Measurements from ENCODE around the gene TTC4.
A peak's percentile ranks its signal among the peaks of the same experiment; 100 is the strongest.
"Not testable (repeated sequence)": the region's sequence is repeated elsewhere in the genome, so short reads cannot be mapped to it uniquely, and the experiment has no call there.

TTC4 gene

DNA sequence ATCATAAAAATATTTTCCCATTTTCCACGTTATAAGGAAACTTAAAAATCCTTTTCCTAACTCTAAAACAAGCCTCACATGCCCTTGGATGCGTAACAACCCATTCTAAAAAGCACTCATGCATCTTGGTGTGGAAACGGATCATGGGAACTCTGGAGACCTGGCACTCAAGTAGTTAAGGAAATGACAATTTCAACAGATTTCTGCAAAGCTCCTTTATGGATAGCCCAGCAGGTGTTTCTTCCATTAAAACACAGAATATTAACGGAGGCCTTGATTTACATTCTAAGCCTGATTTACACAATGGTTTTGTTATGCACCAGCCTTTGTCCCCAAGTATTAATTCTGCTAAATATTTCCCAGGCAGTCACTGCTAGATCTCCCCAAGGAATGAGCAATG, 35.8 kb downstream of the TTC4 start:
- no peak for DNase-seq

DNA sequence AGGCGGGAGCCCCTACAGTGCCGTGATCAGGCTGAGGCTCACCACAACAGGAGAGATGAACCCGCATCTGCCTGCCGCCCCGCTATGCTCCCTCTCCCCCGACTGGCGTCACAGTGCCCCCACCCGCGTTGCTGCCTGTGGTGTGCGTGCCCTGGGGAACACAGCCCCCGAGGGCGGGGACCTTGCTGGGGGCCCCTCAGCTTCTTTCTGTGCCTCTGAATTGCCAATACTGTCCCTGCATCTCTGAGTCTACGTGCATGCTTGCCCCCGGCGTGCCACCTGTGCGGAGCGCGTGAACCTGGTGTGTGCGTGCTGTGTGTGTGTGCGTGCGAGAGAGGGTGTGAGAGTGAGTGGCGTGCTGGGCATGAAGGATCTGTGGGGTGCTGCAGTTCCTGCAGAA, 38.4 kb downstream of the TTC4 start:
- DNase-seq = no peak

DNA sequence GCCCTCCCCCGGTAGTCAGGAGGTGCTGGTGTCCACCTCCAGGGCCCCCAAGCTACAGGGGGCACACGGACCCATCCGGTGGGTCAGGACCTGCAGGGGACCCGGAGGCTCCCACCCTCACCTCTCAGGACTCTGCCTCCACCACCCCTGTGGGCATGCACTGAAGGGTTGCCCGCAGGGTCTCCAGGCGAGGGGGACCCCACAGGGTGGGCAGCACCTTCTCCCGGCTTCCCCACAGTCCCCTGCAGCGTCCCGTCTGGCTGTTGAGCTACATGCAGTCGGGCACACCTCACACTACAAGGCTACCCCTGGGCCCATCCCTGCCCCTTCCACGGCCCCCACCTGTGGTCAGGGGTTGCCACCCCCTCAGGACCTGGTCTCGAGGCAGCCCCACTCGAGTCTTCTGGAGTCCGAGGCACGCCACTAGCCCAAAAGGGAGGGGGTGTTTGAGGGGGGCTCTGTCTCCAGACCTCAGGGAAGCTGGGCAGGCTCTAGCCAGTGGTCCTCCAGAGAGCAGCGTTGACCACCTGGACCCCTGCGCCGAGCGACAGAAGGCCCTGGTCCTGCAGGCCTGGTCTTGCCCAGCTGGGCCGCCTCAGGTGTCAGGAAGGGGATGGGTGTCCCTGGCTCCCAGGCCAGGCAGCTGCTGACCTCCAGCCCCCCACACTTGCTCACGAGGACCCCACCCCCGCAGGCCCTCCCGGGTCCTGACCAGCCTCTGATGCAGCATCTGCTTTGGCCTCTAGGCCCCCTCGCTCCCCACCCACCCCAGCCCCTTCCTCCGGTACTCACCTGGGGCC, 39.0 kb downstream of the TTC4 start:
- DNase-seq = no peak

DNA sequence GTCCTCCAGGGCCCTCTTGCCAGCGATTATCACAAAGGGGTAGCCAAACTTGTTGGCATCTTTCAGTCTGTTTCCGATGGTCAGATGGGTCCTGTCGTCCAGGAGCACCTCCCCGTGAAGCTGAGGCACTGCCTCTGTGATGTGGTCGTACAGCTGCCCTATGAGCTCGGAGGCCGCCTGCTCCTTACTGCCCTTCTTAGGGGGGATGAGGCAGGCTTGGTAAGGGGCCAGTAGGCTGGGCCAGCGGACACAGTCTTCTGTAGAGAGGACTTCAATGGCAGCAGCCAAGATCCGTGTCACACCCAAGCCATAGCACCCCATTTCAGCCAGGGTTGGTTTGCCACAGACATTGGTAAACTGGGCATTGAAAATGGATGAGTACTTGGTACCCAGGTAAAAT, 42.2 kb downstream of the TTC4 start:
- no peak for DNase-seq

DNA sequence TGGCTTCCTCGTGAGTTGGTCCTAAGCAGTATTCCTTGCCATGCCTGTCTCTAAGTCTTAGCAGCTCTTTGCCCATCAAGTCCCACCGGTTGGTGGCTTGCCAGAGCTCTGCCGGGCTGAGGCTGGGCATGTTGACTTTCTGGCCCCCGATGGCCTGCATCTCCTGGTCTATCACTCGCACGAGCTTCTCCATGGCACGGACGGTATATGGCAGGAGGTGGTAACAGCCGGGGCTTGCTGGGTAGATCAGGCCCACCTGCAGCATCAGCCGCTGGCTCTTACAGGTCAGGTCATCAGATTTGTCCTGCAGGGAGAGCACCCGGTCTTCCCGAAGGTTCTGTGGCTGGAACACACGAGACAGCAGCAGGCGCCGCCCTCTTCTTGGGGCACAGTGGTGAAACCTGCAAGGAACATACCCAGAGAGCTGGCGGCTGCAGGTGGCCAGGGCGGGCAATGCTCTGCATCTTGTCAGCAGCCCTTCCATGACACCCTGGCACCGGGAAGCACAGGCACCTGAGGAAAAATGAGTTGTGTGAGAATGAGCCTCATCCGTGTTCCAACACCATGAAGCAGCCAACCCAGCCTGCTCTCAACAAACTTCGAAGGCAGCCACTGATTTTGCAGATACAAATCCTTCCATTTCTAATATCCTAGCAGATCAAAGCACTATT, 43.2 kb downstream of the TTC4 start:
- no peak for DNase-seq

DNA sequence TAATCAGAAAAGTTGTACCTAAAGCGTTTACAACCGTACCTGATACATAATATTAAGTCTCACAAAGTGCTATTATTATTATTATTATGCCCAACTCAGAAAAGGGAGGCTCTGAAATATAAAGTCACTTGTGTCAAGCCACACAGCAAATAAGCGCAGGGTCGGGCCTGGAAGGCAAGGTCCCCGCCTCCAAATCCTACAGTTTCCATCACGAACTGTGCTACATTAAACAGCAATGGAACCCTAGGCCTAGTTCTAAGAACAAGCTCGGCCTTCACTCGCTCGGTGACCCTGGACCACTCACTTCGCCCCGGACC, 48.1 kb downstream of the TTC4 start:
- DNase-seq = no peak

DNA sequence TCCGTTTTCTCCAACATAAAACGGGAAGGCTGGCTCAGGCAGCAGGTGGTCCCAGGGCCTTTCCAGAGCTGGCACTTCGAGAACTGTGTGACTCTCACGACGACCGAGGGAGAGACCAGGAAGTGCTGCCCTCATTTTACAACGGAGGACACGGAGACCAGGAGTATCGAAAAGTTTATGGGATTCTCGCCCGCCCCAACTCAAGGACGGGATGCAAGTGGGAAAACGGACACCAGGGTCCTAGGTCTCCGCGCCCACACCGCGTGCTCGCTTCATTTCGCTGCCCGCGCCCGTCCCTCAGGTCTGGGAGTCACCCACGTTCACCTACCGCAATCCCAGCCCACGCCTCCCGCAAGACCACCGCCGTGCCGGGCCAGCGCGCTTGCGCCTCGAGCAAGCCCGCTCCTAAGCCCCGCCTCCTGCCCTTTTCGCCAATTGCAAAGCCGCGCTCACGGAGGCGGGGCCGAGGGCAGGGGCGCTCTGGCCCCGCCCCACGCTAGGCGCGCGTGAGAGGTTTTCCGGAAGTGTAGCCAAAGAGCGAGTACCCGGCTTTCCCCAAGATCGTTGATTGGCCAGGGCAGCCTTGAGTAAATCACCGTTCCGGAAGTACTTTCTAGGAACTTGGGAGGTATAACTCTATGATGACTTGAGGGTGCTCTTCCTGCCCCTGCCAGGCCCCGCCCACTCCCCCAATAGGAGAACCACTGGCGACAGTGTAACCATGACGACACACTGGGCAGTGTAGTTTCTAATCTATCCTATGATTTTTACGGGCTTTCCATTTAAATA, 48.7 kb downstream of the TTC4 start, which contains the start of gene PARS2:
TSS of gene PARS2 (minus strand) at position 391 of the 789 bp plus-strand sequence. CDS start 5,362 bp downstream, outside the sequence.
- peak; percentile 98 for DNase-seq

DNA sequence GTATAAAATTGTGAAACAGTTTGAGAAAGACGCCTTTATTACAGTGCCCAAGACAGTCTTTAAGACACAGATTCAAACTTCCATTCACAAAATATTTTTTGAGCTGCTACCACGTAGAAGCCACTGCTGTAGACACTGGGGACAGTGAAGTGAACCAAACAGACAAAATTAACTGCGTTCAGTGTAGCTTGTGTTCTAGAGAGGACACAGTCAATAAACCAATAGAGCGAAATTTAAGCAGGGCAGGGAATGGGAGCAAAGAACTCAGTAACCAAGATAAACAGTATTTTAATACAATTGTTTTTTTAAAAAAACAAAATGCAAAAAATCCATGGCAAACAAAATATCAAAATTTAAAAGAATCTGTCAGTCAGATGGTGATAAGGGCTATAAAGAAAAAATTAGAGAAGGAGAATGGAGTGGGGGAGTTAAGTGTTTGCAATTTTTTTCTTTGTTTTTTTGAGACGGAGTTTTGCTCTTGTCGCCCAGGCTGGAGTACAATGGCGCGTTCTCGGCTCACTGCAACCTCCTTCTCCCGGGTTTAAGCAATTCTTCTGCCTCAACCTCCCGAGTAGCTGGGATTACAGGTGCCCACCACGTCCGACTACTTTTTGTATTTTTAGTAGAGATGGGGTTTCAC, 49.4 kb downstream of the TTC4 start:
- no peak for DNase-seq

DNA sequence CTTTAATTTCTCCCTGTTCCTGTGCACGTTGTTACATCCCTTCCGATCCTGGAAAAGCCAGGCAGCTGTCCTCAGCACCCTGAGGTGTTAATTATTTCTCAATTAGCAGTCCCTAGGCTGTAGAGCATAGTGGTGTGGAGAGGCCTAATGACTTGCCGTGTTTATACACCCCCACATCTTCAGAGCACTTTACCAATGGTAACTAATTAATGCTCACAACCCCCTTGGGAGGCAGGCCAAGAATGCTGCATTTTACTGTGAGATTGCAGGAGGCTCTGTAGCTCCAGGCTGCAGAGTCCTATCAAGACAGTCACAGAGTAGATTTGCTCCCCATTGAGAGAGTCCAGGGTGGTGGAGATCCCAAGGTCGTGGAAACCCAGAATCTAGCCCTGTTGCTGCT, 51.1 kb downstream of the TTC4 start:
- no peak for DNase-seq

DNA sequence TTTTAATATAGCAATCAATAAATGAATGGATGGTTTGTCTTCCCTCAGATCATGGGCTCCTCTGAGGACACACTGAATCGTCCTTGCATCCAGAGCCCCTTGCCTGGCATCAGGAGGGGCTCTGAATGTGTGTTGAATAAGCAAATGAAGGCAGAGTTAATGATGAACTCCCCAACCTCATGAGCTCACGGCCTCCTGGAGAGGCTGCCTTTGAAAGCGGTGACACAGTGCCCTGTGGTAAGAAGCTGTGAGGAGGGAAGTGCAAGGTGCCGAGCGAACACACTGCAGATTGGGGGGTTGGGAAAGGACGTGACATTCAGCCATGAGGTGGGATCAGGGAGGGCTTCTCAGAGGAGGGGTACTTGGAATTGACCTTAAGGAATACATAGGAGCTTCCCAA, 51.9 kb downstream of the TTC4 start:
- DNase-seq = no peak

DNA sequence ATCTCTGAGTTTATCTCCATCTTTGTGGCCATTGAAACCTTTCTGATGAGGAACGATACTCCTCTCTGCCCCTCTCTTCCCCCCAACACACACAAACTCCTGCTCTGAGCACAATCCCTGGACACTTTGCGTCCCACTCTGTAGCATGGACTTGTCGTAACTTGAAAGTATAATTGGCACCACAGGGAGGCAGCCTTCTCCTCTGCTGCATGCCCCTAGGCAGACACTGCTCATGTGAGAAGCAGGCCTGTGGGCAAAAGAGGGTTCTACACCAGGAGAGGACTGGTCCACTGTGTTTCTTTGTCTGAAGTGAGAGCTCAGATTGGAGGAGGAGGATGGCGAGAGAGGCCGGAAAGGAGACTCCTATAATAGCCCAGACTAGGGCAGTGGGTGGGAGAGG, 52.4 kb downstream of the TTC4 start:
- no peak for DNase-seq

DNA sequence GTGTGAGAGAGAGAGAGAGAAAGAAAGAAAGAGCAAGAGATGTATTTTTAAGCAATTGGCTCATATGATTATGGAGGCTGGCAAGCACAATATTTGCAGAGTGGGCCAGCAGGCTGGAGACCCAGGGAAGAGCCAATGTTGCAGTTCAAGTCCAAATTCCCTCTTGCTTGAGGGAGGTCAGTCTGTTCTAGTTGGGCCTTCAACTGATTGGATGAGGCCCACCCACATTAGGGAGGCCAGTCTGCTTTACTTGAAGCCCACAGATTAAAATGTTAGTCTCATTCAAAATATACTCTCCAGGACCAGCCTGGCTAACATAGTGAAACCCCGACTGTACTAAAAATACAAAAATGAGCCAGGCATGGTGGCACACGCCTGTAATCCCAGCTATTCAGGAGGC, 57.3 kb downstream of the TTC4 start:
- DNase-seq = no peak

DNA sequence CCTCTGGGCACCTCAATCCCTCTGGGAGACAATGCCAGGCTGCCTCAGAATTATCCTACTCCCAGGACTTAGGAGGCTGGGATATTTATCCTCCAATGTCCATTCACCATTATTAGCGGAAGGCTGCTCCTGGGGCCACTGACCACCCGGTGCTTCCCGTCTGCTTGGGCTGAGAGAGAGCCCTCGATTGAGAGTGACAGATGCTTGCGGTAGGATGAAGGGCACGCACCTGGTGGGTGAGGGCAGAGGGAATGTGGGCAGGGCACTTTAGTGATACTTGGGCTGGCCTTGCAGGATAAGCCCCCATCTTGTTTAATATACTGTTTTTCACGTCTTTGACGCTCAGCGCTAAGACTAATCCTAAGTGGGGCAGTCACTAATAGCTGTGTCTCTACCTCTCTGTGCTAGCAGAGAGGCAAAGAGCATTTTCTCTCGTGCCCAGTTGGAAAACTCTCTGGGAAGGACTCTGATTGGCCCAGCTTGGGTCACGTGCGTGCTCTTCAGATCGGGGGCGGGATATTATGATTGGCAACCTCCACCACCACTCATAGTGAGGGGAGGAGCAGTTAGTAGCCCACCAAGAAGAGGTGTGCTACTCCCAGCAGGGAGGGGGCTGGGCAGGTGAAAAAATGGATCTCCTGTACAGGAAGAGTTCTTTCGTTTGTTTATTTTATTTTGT, 59.3 kb downstream of the TTC4 start:
- no peak for DNase-seq

DNA sequence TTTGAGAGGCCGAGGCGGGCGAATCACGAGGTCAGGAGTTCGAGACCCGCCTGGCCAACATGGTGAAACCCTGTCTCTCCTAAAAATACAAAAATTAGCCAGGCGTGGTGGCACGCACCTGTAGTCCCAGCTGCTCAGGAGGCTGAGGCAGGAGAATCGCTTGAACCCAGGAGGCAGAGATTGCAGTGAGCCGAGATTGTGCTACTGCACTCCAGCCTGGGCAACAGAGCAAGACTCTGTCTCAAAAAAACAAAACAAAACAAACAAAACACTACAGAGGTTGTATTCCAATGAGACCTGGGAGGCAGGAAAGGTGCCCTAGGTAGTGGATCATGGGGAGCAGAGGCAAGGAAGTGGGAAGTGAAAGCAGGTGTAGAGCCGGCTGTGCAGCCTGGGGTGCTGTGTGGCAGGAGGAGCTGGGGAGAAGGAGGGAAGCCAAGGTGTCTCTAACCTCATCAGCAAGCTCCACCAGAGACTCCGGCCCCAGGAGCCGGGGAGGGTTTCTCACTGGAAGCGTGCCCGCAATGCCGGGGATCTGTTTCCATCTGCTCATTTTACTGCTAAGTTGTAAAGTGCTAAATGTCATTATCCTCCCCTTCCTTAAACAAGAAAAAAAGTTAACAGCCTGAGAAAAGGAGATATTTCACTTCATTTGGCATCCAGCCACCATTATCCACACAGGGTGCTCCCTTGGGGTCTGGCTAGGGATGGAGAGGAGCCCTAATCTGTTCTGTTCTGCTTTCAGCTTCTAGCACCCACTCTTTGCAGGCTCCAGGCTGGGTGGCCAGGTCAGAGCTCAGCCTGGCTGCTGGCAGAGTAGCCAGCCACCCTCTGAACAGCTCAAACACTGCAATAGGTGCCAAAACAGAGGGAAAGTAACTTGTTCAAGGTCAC, 60.4 kb downstream of the TTC4 start:
- DNase-seq = not testable (repeated sequence)

DNA sequence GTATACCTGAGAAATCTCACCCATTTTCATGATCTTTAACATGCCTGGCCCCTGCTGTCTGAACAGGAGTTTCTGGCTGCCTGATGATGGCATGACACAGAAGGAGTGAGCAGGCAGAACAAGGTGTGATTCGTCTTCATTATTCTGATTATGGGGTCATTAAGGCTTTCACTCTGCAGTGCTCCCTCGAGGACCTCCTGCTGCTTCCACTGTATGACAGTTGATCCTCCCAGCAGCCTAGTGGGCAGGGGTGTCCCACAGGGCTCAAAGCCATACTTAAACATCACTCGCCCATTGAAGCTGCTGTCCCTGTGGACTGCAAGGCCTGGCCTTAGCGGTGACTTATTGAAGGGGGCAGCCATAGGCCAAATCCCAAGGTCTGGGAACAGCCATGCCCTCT, 61.4 kb downstream of the TTC4 start:
- no peak for DNase-seq

DNA sequence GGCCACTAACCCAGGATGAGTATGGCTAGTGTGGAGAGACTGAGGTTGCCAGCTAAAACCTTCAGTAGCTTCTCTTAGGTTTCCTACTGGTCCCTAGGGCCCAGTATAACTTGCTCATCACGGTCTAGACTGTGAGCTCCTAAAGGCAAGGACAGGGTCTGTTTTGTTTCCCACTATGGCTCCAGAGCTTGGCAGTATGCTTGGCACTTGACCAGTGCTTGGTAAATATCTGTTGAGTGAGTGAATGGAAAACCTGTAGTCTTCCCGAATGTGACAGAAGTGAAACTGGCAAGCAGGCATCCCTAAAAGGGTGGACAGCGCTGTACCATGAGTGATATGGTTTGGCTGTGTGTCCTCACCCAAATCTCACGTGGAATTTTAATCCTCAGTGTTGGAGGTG, 61.8 kb downstream of the TTC4 start:
- DNase-seq = no peak

DNA sequence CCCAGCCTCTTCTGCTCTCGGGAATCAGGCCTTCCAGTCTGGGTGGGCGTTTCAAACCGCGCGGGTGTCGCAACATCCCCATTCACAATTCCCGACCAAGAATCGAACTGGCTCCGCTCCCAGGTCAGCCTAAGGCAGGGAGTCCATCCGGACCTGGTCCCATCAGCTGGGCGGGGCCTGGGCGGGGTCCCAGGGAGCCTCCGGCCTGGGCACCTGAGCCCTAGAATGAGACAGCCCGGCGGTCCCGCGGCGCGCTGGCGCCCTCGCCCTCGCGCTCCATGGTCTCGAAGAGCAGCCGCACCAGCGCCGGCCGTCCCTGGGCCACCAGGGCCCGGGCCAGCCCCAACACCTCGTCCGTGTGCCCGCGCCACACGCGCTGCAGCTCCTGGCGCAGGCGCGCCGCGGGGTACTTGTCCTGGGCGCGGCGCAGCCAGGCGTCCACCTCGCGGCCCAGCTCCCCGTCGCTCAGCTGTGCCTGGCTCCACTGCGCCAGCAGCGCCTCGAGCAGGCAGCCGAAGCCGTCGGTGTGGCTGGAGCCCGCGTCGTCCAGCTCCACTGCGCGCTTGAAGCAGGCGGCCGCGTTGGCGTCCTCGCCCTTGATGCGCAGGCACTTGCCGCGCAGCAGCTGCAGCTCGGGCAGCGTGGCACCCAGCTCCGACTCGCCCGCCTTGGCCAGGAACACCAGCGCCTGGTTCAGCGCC, 65.5 kb downstream of the TTC4 start:
- no peak for DNase-seq

DNA sequence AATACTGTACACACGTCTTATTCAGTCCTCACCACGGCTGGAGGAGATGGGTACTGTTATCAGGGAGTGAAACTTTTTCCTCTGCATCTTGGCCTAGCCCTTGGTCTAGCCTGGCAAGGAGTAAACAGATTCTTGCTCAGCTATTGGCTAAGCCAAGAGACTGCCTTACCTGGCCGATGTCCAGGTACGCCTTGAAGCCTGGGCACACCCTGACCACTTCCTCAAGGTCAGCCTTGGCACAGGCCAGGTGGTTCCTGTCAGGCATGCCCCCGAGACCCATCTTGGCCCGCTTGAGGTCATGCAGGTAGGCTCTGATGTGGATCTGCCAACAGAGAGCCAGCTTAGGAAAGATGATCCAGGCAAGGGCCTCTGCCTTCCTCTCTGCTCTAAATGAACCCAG, 66.5 kb downstream of the TTC4 start:
- no peak for DNase-seq

DNA sequence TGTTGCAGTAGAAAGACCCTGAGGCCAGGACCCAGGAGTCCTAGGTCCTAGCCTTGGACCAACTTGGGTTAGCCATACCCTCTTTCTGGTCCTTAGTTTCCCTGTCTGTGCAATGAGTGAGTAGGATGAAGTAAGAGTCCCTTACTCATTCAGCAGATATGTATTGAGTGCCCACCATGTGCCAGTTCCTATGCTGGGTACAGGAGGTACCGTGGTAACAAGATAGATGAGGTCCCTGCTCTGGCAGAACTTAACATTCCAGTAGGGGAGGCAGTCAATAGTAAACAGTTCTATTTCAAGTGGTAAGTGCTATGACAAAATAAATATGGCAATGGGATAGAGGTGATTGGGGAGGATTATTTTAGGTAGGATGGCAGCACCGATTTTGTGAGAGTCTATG, 66.9 kb downstream of the TTC4 start:
- no peak for DNase-seq

DNA sequence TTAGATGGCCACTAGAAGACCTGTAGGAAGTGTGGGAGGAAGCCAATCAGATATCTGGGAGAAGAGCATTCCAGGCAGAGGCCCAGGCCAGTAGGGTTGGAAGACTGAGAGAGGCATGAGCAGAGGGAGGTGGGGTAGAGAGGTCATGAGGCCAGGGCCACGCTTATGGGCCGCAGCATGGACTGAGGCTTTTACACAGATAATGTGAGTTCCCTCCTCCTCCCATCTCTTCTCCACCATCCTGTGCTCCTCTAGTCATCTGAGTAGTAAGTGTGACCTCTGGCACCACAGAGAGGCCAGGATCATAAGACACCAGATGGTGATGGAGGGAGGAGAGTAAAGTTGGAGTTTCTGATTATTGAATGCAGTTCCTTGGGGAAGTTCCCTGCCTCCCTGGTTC, 68.4 kb downstream of the TTC4 start:
- DNase-seq = no peak

DNA sequence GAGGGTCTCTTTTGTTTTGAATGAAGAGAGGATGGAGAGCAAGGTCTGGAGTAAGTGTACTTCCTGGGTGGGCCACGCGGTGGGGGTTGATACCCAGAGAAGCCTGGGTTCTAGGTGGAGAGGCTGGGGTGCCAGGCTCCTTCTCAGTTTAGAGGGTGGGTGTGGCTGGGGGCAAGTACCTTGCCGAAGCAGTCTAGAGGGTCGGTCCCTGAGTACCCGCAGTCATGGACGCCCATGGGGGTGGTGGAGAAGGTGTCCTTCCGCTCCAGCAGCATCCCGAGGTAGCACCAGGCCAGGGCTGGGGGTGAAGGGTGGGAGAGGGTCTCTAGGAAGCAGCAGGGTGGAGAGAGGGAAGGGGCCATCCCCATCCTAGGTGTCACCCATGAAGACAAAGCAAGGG, 71.1 kb downstream of the TTC4 start:
- no peak for DNase-seq
